Activated naive CD4-positive, alpha-beta T cell treated with anti-CD3 and anti-CD28 coated beads, Interleukin-2, amount 50 U/mL, for 16 hours (primary cell): ENCODE measurements around the gene NQO2.
"Not testable (repeated sequence)": the region's sequence is repeated elsewhere in the genome, so short reads cannot be mapped to it uniquely, and the experiment has no call there.

ENCODE experiments used
- DNase-seq: peaks from one replicate; pipeline ENCODE4 v3.0.0-alpha.2; 2020

The NQO2 gene

DNA sequence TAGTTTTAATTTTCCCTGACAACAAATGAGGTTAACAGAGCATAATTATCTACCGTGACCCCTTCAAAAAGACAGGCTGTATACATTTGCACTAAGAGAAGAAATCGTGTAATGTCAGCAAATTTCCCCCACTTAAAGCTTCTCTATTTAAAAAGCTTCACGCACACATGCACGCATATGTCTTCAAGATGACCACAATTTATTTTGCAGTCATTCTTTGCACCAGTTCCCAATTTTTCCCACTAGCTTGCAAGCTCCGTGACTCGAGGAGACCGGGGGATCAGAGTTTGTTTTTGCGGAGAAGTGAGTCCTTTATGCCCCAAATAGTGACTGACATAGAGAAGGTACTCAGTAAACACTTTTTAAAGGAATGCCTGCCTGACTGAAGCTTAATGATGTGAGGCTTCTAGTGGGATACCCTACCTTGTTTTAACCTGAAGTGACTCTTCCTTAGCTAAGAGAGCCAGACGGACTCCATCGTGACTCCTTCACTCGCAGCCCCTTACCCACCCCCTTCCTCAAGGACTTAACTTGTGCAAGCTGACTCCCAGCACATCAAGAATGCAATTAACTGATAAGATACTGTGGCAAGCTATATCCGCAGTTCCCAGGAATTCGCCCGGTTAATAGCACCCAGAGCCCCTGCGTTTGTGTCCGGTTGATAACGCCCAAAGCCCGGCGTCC is 9.3 kb upstream of the NQO2 start:
- no peak for DNase-seq

DNA sequence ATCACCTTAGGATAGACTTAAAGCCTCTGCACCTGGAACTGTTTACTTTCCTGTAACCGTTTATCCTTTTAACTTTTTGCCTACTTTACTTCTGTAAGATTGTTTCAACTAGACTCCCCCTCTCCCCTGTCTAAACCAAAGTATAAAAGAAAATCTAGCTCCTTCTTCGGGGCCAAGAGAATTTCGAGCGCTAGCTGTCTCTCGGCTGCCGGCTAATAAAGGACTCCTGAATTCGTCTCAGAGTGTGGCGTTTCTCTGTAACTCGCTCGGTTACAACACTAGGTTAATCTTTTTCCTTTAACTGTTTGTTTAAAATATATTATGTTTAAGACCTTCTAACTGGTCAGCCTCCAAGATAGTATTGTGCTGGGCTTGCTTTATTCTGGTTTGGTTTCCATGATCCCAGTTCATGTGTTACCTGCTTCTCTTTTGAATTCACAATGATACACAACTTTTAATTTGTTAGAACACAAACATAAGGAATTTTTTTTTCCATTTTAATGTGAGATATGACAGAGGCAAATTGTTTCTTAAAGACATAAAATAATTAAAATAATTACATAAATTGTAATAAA is 8.7 kb upstream of the NQO2 start:
- DNase-seq = no peak

DNA sequence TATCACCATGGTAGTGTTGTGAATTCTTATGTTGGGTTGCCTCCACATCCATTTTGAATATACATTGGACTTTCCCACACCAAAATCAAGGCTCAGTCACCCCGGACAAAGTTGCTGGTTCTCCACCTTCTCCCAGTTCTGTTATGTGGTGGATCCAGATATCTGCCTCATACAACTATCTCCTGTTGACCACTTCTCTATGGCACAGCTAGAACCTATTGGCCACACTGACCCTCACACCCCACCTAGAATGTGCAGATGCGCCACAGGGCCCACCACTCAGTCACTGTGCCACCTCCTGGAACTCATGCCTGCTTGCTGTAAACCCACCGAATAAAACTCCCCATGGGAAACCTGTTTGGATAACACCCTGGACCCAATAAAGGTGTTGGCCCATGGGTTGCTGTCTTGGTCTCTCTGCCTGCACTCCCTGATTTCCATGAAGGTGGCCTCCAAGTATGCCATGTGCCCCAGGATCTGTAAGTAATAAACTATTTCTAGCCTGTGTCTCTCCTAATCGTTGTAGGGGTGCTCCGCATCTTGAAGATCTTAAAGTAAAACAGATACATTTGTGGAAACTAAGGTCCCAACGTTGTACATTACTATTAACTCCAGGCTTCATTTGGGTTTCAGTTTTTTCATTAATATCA is 7.2 kb upstream of the NQO2 start:
- no peak for DNase-seq

DNA sequence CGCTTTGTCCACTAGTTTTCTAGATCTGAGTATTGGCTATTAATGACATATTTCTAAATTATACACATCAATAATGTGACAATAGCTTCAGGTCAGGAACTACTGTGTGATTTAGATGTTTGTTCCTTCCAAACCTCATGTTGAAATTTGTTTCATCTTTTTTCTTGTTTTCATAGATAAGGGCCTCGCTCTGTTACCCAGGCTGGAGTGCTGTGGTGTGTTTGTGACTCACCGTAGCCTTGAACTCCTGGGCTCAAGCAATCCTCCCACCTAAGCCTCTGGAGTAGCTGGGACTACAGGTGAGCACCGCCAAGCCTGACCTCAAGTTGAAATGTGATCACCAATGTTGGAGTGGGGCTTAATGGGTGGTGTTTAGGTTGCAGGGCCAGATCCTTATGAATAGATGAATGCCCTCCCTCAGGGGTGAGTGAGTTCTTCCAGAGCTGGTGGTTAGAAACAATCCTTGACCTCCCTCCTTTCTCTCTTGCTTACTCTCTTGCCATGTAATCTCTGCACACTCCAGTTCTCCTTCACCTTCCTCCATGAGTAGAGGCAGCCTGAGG is 5.9 kb upstream of the NQO2 start:
- no peak for DNase-seq

DNA sequence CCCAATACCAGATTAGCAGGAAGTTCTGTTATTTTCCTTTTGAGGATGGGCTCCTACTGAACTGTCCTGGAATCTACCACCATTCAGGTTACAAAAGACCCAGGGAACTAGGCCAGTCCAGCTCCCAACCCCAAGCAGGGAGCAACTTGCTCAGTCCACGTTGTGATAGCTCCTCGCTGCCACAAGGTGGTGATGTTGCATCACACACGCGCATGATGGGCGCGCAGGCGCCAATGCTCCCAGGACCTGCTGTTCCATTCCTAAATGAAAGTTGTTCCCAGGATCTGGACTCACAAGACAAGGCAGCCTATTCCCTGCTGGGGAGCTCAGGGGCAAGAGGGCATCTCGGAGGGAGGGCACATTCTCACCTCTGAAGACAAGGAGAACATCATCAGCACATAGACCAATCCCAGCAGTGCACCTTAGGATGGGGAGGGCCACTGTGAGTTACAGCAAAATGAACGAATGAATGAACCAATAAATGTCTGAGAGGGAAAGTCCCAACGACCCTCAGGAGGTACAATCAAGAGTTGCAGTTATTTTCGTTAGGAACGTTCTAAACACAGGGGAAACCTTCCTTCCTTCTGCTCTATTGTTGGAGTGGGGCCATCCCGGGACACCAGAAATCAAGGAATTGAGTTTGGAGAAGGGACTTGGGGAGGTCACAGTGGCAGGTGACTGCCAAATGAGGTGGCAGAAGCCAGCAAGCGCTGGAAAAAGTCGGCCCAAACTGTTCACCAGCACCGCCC is 1.3 kb upstream of the NQO2 start:
- DNase-seq = peak; percentile 58

DNA sequence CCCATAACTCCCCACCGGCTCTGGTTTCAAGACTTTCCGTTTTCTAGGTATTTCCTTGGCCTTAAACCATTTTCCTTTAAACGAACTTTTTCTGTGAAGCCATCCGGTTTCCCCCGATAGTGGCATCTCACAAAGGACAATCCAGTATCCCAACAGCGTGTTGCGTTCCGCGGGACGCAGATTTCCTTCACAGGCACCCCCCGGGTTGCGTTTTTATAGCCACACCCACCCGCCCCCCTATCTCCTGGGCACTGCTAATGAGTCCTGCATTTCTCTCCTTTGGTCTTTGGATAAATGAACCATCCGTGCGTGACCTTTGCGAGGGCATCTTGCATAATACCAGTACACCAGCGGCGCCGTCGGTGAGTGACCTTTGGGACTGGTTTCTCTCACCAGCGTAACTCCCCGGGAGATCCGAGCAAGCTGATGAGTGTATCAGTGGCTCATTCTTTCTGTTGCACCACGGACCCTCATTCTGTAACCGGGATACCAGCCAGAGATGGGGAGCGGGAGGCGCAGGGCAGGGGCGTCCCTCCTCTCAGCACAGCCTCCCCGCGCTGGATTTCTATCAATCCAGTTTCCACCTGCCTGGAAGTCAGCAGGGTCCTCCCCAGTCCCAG is 586 bp upstream of the NQO2 start:
- DNase-seq = no peak

DNA sequence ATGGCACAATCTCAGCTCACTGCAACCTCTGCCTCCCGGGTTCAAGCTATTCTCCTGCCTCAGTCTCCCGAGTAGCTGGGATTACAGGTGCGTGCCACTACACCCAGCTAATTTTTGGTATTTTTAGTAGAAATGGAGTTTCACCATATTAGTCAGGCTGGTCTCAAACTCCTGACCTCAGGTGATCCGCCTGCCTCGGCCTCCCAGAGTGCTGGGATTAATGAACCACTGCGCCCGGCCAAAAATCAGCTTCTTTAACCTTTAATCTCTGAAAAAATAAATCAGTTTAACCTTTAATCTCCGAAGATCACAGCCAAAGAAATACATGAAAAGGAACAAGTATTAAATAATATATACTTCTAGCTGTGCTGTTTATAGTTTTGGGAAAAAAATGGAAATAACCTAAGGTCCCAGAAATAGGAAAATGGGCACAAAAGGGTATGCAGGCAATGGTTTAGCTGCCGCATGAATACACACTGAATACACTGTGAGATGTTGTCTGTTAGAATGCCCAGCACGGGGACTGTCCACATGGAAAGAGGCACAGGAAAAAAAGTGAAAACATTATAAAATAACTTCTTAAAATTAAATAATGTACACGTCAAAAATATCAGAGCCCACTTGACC is 1.6 kb downstream of the NQO2 start:
- DNase-seq = no peak

DNA sequence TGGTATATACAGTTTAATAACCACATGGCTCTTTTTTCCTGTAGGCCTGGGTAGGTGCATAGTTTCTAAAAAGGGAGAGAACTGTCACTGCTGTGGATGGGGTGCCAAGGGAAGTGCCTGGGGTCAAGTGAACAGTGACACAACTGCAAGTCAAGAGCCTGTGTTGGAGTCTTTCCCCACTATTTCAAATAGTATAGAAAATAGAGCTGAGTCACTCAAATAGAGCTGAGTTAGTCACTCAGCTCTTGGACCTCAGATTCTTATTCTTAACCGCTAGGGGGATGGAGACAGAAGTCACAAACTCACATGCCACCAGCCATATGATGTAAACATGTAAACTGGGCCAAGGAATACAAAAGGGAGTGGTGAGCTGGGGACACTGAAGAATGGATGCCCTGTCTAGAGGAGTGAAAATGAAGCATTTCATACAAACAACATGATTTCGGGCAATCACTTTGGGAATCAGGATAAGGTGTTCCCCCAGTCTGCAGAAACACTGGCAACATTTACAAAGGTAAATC is 2.1 kb downstream of the NQO2 start:
- no peak for DNase-seq

DNA sequence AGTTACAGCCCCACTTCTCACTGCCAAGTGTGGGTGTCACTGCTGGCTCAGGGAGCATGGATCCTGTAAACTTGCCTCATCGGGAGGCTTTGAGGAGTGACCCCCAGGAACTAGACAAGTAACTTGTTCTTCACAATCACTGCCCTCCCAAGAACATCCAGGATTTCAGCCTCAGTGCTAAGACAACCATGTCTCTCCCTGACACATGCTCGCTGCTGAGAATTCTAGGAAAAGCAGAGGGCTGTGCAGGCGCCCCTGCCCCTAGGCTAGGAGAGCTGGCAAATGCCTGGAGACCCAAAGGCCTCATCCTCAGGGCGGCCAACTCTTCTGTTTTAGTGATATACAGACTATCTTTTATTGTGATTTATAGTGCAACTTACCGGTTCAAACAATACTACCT is 3.5 kb downstream of the NQO2 start:
- DNase-seq = not testable (repeated sequence)

DNA sequence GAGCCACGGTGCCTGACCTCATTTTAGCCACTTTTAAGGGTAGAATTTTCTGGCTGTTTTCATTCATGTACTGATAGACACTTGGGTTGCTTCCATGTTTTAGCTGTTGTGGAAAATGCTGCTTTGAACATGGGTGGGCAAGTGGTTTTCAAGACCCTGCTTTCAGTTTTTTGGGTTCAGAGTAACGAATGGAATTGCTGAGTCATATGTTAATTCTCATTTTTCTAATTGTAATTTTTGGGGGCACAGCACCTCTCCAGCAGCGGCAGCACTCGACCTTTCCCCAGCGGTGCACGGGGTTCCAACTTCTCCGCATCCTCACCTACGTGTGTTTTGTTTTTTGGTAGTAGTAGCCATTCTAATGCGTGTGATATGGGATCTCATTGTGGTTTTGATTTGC is 5.4 kb downstream of the NQO2 start:
- DNase-seq = no peak

DNA sequence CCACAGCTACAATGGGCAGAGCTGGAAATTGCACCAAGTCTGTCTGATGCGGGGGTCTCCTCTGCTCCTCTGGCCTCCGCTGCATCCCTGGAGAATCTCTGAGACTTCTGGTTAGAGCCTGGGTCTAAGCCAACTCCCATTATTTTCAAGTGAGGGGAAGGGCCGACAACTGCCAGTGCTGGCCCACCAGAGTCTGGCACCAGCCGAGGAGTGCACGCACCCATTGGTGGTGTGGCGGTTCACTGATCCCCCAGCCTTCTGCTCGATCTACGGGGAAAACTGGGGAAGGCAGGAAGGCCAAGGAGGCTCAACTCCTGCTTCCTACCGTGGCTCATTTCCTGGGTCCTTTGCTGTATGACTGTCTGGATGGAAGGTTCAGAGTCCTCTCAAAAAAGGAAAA is 6.2 kb downstream of the NQO2 start:
- no peak for DNase-seq

DNA sequence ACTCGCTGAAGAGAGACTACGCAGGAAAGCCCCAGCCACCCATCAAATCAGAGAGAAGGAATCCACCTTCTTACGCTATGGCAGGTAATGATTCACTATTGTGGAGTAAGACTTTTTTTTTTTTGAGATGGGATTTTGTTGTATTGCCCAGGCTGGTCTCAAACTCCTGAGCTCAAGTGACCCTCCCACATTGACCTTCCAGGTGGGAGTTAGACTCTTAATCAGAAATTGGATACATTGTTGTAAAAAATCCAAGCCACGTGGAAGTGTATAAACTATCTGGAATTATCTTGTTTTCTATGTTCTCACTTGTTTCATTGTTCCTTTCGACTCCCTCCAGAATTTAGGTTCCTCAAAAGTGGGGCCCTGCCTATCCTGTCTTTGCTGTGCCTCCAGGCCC is 6.8 kb downstream of the NQO2 start:
- DNase-seq = no peak

DNA sequence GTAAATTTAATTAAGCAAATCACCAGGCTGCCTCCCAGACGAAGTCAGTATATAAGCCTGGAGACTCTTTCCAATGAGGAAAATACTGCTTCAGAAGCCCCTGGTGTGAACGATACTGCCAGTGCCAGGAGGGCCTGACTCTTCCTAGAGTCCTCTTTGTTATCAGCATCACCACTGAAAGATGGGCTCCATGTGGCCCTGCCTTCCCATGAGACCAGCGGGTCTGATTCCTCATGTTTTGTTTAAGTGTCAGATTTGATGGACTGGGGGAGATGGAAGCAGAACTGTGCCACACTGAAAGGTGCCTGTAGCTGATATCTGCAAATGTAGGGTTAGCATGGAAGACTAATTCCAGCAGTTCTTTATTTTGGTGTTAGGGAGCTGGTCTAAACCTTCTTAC is 7.9 kb downstream of the NQO2 start:
- no peak for DNase-seq

DNA sequence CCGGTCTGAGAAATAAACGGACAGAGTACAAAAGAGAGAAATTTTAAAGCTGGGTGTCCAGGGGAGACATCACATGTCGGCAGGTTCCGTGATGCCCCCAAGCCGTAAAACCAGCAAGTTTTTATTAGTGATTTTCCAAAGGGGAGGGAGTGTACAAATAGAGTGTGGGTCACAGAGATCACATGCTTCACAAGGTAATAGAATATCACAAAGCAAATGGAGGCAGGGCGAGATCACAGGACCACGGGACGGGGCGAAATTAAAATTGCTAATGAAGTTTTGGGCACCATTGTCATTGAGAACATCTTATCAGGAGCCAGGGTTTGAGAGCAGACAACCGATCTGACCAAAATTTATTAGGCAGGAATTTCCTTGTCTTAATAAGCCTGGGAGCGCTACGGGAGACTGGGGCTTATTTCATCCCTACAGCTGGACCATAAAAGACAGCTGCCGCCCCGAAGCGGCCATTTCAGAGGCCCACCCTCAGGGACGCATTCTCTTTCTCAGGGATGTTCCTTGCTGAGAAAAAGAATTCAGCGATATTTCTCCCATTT is 9.1 kb downstream of the NQO2 start:
- DNase-seq = not testable (repeated sequence)

DNA sequence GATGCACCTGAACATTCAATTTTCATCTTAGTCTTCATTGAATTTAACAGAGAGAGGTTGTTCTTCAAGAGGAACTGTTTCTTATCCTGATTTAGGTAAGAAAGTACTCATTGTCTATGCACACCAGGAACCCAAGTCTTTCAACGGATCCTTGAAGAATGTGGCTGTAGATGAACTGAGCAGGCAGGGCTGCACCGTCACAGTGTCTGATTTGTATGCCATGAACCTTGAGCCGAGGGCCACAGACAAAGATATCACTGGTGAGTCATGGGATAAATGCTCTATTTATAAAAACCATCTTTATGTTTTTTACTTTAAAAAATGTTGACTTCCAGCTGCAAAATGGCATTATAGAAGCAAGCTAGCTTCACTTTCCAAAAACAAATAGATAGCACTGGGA is 10.2 kb downstream of the NQO2 start:
- DNase-seq = no peak

DNA sequence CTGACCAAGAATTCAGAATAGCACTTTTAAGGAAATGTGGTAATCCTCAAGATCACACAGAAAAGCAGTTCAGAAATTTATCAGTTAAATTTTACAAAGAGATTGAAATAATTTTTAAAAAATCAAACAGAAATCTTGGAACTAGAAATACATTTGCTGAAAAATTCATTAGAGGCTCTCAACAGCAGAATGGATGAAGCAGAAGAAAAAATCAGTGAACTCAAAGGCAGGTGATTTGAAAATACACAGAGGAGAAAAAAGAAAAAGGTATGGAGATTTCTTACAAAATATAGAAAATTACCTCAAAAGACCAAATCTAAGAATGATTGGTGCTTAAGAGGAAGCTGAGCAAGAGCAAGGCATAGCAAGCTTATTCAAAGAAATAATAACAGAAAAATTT is 11.5 kb downstream of the NQO2 start:
- DNase-seq = no peak

DNA sequence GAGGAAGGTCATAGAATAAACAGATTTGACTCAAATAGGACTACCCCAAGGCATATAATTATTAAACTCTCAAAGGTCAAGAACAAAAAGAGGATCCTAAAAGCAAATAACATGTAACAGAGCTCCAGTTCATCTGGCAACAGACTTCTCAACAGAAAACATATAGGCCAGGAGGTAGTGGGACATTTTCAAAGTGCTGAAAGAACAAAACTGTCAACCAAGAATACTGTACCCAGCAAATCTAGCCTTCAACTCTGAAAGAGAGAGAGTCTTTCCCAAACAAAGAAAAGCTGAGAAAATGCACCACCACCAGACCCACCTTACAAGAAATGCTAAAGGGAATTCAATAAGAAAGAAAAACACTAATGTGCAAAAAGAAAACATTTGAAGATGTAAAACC is 11.9 kb downstream of the NQO2 start:
- DNase-seq = no peak

DNA sequence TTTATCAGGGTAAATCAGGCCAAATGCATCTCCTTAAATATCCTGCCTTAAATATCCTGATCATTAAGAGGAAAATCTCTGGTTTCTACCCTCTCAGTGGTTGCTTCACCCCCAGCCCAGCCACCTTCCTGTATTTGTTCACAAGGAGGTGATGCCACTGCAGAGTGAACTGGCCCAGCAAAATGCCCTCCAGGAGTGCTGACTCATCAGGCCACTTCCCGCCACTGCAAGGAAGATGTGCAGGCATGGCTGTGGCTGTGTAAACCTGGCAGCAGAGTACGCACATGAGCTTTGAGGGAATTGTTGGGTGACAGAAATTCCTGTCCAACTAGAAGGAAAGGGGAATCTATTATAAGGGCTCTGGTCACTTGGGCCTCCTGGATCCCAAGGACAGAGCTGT is 13.8 kb downstream of the NQO2 start:
- no peak for DNase-seq

DNA sequence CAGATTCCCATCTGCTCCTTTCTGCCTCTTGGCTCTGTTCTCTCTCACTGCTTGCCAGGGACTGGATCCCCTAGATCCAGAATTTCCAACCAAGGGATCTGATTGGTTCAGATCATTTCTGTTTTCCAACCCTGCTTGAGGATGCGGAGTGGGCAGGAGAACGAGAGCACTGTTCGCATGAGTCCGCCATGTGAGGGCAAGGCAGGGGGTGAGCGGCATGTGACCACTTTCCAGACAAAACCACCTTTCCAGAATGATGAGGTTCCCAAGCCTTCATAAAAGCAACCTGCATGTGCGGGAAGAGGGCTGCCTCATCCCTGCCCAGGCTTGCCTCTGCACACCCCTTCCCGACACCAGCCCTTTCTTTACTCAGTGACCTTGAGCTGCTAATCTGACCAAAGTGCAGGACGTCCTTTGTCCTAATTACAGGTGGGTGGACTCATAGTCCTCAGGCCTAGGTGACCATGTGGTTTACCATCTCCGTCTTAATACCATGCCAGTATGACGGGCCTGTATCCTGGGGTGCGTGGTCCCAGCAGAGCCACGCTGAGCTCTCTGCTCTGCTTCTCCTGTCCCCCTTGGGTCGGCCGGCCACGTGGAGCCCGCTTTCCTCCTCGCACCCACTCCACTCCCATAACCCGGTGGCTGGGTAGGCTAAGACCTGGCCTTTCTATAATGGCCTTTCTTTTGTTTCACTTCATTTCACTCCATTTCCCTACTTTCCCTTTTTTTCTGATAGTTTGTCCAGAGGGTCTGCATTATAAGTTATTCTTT is 14.4 kb downstream of the NQO2 start:
- DNase-seq = no peak

DNA sequence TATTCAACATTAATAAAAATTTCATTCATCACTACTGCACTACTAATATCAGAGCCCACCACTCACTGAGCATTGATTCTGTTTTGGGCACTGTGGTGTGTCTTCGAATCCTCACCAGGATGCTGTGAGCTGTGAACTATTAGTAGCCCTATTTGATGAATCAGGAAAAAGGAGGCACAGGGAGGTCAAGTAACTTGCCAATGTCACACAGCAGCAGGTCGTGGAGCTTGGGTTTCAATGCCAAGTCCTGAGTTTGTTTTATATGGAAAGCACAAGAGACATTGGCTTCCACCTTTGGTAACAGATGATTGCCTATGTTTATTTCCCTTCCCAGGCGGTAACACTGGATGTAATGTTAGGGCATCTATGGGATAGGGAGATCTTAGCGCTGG is 15.0 kb downstream of the NQO2 start:
- no peak for DNase-seq

DNA sequence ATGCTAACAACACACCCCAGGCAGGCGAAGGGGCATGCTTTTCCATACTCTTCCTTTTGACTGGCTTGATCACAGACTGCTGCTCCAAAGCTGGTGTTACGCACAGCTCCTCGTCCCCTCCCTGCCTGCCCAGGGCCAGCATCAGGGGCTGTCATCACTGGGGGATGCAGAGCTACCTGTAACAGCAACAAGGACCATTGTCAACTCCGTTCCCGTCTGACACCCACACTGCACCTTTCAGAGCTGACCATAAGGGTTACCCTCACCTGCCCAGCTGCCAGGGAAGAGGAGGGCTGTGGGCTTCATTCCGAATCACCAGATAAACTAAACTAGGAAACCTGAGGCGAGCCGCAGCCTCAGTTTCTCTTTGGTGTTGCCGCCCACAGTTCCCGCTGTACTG is 15.4 kb downstream of the NQO2 start:
- no peak for DNase-seq
